ENCODE measurements around the gene RHBDF1. TPM values are rescaled to one million over a fixed set of nuclear protein-coding genes. Genes with fewer than 3 reads are reported as not detected.

Gene RHBDF1
- total and polyA plus RNA-seq, 4 donors, result 1.8 to 6.2 (median 3.5) TPM

DNA sequence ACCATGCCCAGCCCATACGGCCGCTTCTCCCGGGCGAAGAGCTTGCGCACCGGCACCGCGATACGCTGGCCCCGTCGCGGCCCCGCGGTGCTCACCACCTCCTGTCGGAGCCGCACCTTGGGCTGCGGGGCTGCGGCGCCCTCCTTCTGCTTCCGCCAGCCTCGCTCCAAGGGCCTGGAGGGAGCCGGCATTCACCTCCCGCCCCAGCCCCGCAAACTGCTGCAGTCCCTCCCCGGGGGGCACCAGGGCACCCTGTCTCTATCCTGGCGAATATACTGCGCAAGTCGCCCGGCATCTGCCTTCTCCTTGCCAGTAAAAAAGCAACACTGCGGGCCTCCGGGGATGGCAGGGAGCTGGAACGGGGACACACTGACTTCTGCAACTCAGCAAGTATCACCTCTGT lies 10.6 kb downstream of the RHBDF1 start:
- peaks cover 2 to 15% (median 5%) of the 10 kb centered on the region in 4 donors for H3K4me1 ChIP-seq (ENCODE audit: control insufficient read depth in 4 of 4, insufficient read depth in 4 of 4, low read length in 3 of 4)
- peaks cover 2 to 22% (median 3%) of the 10 kb centered on the region in 4 donors for H3K36me3 ChIP-seq (ENCODE audit: control insufficient read depth in 4 of 4, insufficient read depth in 3 of 4, low read depth in 1 of 4, low read length in 3 of 4)
- no peak overlapping the region for H3K9ac ChIP-seq (ENCODE audit: low read depth in 1 of 2, low read length in 2 of 2)
- no peak overlapping the region for H3K4me3 ChIP-seq (ENCODE audit: low read depth in 1 of 3, low read length in 3 of 3)
- no peak for DNase-seq (ENCODE audit: low spot score)
- 94% methylated on average over 32 of the region's 32 CpGs for WGBS
- no peak overlapping the region for H3K27ac ChIP-seq (ENCODE audit: low read depth in 1 of 2, low read length in 2 of 2)
- no peak for TF ChIP-seq TAF1 (conservative IDR thresholded peaks at IDR 0.05)
- TF ChIP-seq SP1 (IDR thresholded peaks at IDR 0.05), result no peak
- TF ChIP-seq ZBTB33 (IDR thresholded peaks at IDR 0.05), result no peak
- no peak for TF ChIP-seq YY1 (IDR thresholded peaks at IDR 0.05)
- TF ChIP-seq, protein P1, sequence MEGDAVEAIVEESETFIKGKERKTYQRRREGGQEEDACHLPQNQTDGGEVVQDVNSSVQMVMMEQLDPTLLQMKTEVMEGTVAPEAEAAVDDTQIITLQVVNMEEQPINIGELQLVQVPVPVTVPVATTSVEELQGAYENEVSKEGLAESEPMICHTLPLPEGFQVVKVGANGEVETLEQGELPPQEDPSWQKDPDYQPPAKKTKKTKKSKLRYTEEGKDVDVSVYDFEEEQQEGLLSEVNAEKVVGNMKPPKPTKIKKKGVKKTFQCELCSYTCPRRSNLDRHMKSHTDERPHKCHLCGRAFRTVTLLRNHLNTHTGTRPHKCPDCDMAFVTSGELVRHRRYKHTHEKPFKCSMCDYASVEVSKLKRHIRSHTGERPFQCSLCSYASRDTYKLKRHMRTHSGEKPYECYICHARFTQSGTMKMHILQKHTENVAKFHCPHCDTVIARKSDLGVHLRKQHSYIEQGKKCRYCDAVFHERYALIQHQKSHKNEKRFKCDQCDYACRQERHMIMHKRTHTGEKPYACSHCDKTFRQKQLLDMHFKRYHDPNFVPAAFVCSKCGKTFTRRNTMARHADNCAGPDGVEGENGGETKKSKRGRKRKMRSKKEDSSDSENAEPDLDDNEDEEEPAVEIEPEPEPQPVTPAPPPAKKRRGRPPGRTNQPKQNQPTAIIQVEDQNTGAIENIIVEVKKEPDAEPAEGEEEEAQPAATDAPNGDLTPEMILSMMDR (IDR thresholded peaks at IDR 0.05; ENCODE audit: low read depth, low read length, missing input control), result no peak
- TF ChIP-seq GABPA (IDR thresholded peaks at IDR 0.05 in 1 of 2, conservative IDR thresholded peaks at IDR 0.05 in 1 of 2), result no peak
- TF ChIP-seq FOXA1 (IDR thresholded peaks at IDR 0.05), result no peak
- TF ChIP-seq JUND (IDR thresholded peaks at IDR 0.05), result no peak
- TF ChIP-seq, protein P2, sequence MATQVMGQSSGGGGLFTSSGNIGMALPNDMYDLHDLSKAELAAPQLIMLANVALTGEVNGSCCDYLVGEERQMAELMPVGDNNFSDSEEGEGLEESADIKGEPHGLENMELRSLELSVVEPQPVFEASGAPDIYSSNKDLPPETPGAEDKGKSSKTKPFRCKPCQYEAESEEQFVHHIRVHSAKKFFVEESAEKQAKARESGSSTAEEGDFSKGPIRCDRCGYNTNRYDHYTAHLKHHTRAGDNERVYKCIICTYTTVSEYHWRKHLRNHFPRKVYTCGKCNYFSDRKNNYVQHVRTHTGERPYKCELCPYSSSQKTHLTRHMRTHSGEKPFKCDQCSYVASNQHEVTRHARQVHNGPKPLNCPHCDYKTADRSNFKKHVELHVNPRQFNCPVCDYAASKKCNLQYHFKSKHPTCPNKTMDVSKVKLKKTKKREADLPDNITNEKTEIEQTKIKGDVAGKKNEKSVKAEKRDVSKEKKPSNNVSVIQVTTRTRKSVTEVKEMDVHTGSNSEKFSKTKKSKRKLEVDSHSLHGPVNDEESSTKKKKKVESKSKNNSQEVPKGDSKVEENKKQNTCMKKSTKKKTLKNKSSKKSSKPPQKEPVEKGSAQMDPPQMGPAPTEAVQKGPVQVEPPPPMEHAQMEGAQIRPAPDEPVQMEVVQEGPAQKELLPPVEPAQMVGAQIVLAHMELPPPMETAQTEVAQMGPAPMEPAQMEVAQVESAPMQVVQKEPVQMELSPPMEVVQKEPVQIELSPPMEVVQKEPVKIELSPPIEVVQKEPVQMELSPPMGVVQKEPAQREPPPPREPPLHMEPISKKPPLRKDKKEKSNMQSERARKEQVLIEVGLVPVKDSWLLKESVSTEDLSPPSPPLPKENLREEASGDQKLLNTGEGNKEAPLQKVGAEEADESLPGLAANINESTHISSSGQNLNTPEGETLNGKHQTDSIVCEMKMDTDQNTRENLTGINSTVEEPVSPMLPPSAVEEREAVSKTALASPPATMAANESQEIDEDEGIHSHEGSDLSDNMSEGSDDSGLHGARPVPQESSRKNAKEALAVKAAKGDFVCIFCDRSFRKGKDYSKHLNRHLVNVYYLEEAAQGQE (IDR thresholded peaks at IDR 0.05), result no peak
- TF ChIP-seq FOXA2 (IDR thresholded peaks at IDR 0.05), result no peak
- TF ChIP-seq, protein P3, sequence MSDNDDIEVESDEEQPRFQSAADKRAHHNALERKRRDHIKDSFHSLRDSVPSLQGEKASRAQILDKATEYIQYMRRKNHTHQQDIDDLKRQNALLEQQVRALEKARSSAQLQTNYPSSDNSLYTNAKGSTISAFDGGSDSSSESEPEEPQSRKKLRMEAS (IDR thresholded peaks at IDR 0.05), result no peak
- no peak for TF ChIP-seq ATF3 (IDR thresholded peaks at IDR 0.05)
- TF ChIP-seq RXRA (IDR thresholded peaks at IDR 0.05), result no peak
- TF ChIP-seq NR2F2 (IDR thresholded peaks at IDR 0.05), result no peak
- no peaks in the 10 kb centered on the region for H3K27me3 ChIP-seq (ENCODE audit: control insufficient read depth in 4 of 4, insufficient read depth in 4 of 4, low read length in 3 of 4)
- H3K9me3 ChIP-seq (ENCODE audit: control insufficient read depth in 4 of 4, low read length in 3 of 4), result no peaks in the 10 kb centered on the region
